ENCODE data around the gene PCSK7. TPM values are rescaled to one million over a fixed set of nuclear protein-coding genes. Genes with fewer than 3 reads are reported as not detected.

Gene PCSK7
- total and polyA plus RNA-seq, 2 of the 8 experiments (the other 6 are each of a cell fraction or from before 2014, with no cell fraction given), result 23.4 to 38.5 TPM

DNA sequence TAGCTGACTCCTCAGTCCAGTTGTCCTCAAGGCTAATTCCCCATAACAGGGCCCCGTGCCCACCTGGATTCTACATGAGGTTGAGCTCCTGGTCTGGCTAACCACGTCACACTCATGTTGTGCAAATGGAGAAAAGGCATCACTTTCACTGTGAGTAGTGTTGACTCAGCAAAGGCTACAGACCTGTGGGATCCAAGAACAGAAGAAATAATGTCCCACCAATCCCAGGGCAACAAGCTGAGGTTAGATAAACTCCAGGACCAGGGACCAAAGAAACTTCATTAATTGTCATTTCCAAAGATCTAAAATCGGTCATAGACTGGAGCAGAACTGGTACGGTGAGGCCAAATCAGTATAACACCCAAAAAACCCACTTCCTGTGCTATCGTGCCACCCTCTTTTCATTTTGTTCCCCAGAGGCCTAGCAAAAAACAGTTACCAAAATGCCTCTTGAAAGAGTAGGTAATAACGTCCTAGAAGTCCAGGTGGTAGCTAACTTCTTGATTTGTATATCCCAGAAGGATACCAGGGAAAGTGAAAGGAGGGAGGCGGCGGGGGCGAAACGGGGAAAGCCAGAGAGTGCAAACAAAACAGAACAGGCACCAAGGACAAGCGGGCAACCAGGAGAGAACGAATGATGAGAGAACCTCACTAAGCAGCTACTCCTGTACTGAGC is 1.4 kb downstream of the PCSK7 start:
- H3K36me3 ChIP-seq (ENCODE audit: control insufficient read depth in 2 of 4, insufficient read depth in 4 of 4, low read length in 3 of 4), result peaks cover 4 to 13% (median 9%) of the 10 kb centered on the region in 4 experiments; a peak in 7 of 8 replicates
- no peak overlapping the region for H3K4ac ChIP-seq (replicated peaks; ENCODE audit: insufficient read length, low read depth, low read length)
- POLR2A ChIA-PET (ENCODE audit: partially characterized antibody), result interaction anchor here (0.8 to 6.0 kb wide), 4 partner anchors 9 to 51 kb away, joined by 3 to 53 read pairs (median 6); partner anchors contain the start of gene SIDT2
- no peak for DNase-seq (ENCODE audit: low read depth in 1 of 2, low spot score in 2 of 2)
- no peak for FAIRE-seq
- no peak overlapping the region for H3K9ac ChIP-seq (replicated peaks in 1 of 4; ENCODE audit: extremely low read depth in 1 of 4, low read depth in 3 of 4, low read length in 3 of 4)
- H3K79me2 ChIP-seq (ENCODE audit: control insufficient read depth in 1 of 2, insufficient read depth in 2 of 2, low read length in 2 of 2), result peaks cover 0 to 38% of the 10 kb centered on the region in 2 experiments; a peak in 2 of 4 replicates
- no peak overlapping the region for H2BK20ac ChIP-seq (ENCODE audit: low read length)
- H3K4me1 ChIP-seq (replicated peaks in 1 of 4; ENCODE audit: control insufficient read depth in 3 of 4, insufficient read depth in 4 of 4, low read length in 3 of 4), result peaks cover 0 to 8% (median 2%) of the 10 kb centered on the region in 4 experiments; a peak in 3 of 7 replicates
- peaks cover 1 to 2% of the 10 kb centered on the region in 2 experiments for H4K20me1 ChIP-seq (replicated peaks in 1 of 2; ENCODE audit: control insufficient read depth in 1 of 2, insufficient read depth in 2 of 2, low read length in 2 of 2)
- no peak overlapping the region for H4K8ac ChIP-seq (ENCODE audit: extremely low read depth, insufficient read depth, low read length)
- TF ChIP-seq KDM4A (IDR thresholded peaks at IDR 0.05; ENCODE audit: low read depth, low read length, severe bottlenecking) (no peak), CHD2 (IDR thresholded peaks at IDR 0.05; ENCODE audit: low read length) (no peak), POLR2A (IDR thresholded peaks at IDR 0.05; ENCODE audit: control extremely low read depth in 1 of 2, low read depth in 2 of 2, low read length in 2 of 2) (no peak), TBP (IDR thresholded peaks at IDR 0.05; ENCODE audit: low read depth, low read length) (no peak), KDM5A (IDR thresholded peaks at IDR 0.05; ENCODE audit: low read length) (no peak), PHF8 (conservative IDR thresholded peaks at IDR 0.05; ENCODE audit: low read depth, low read length) (no peak), ZNF274 (IDR thresholded peaks at IDR 0.05; ENCODE audit: borderline replicate concordance, extremely low read depth, low read length) (no peak), EGR1 (IDR thresholded peaks at IDR 0.05; ENCODE audit: borderline replicate concordance, low read depth, low read length) (no peak)
- TF ChIP-seq, protein P1, sequence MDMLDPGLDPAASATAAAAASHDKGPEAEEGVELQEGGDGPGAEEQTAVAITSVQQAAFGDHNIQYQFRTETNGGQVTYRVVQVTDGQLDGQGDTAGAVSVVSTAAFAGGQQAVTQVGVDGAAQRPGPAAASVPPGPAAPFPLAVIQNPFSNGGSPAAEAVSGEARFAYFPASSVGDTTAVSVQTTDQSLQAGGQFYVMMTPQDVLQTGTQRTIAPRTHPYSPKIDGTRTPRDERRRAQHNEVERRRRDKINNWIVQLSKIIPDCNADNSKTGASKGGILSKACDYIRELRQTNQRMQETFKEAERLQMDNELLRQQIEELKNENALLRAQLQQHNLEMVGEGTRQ (IDR thresholded peaks at IDR 0.05; ENCODE audit: low read length), result no peak
- H3K9me3 ChIP-seq (ENCODE audit: insufficient read depth in 2 of 2, low read depth in 1 of 2, low read length in 1 of 2), result no peaks in the 10 kb centered on the region
- CTCF ChIA-PET (ENCODE audit: partially characterized antibody), result interaction anchor here (1.1 to 25.0 kb wide), 7 partner anchors 10 to 151 kb away, joined by 3 to 449 read pairs (median 9); partner anchors contain the start of genes SIDT2 and TAGLN
- no peak overlapping the region for H2AFZ ChIP-seq (ENCODE audit: low read length)
- no peak overlapping the region for H3K27ac ChIP-seq (ENCODE audit: low read depth, low read length)
- H4K91ac ChIP-seq (replicated peaks; ENCODE audit: insufficient read length, low read length), result no peak overlapping the region
- no peak overlapping the region for H2BK15ac ChIP-seq (ENCODE audit: low read length)
- WGBS, 2 experiments (ENCODE audit: extremely low coverage in 1 of 2, insufficient coverage in 1 of 2, insufficient read length in 1 of 2, insufficient replicate concordance in 2 of 2, low coverage in 1 of 2, low lambda C conversion rate in 2 of 2, missing lambda C conversion rate in 1 of 2), result 85% methylated on average over 12 of the region's 12 CpGs; no CpG with 5 or more reads in 1 of the 2 experiments
- H3K79me1 ChIP-seq (ENCODE audit: low read depth, low read length), result peaks cover 7% of the 10 kb centered on the region; the same call in 1 of the 2 replicates
- H3K4me3 ChIP-seq (ENCODE audit: extremely low read depth in 1 of 4, insufficient read depth in 2 of 4, low read depth in 3 of 4, low read length in 4 of 4), result peak overlapping the region in 1 of 4 experiments; percentile 100; a peak in 1 of 8 replicates
- no peak overlapping the region for H4K5ac ChIP-seq (ENCODE audit: insufficient read length, low read depth, low read length)
- peak overlapping the region in 1 of 2 experiments; percentile 93; a peak in 1 of 4 replicates for H3K4me2 ChIP-seq (ENCODE audit: insufficient read depth in 1 of 2, low read depth in 2 of 2, low read length in 2 of 2)
- no peak overlapping the region for H3K14ac ChIP-seq (ENCODE audit: insufficient read length)
- H3K23ac ChIP-seq (ENCODE audit: insufficient read length), result no peak overlapping the region
- H2AK5ac ChIP-seq (ENCODE audit: low read depth, low read length), result no peak overlapping the region
- no peak overlapping the region for H3K18ac ChIP-seq (ENCODE audit: extremely low read depth, low read length)
- no peak overlapping the region for H3K56ac ChIP-seq (replicated peaks; ENCODE audit: insufficient read length, low read depth, low read length)
- H2BK120ac ChIP-seq (replicated peaks; ENCODE audit: low read depth, low read length), result no peak overlapping the region
- no peak overlapping the region for H2BK12ac ChIP-seq (ENCODE audit: low read depth, low read length)
- no peaks in the 10 kb centered on the region for H3K27me3 ChIP-seq (replicated peaks in 1 of 4; ENCODE audit: control insufficient read depth in 3 of 4, extremely low read depth in 1 of 4, insufficient read depth in 3 of 4, low read length in 3 of 4)
- H2BK5ac ChIP-seq (ENCODE audit: low read depth, low read length), result no peak overlapping the region
- H3K23me2 ChIP-seq (ENCODE audit: low read depth, low read length), result peaks cover 7% of the 10 kb centered on the region

Data from H1 (cell line).